Peyer's patch (tissue), 4 donors: ENCODE data around the gene SOX5. TPM values are rescaled to one million over a fixed set of nuclear protein-coding genes. Genes with fewer than 3 reads are reported as not detected.

ENCODE experiments used
- DNase-seq, 3 donors: peaks; one replicate each; pipeline ENCODE4 v3.0.0-alpha.2; 2017 to 2019
- H3K27ac ChIP-seq, 4 donors: fragments of 200-600 bp; sonication (generic); one replicate each; pipeline ENCODE4 v1.5.1; 2016 to 2019
- H3K27me3 ChIP-seq, 2 donors: fragments of 200-600 bp; sonication (generic); one replicate each; pipeline ENCODE4 v1.5.1; 2019
- H3K36me3 ChIP-seq, 3 donors: fragments of 200-600 bp; sonication (generic); one replicate each; pipeline ENCODE4 v1.5.1; 2016 to 2019
- H3K4me1 ChIP-seq, 4 donors: fragments of 200-600 bp; sonication (generic); one replicate each; pipeline ENCODE4 v1.5.1; 2016 to 2019
- H3K4me3 ChIP-seq, 4 donors: fragments of 200-600 bp; sonication (generic); 1 replicate in 3 of 4; 2 replicates in 1 of 4; pipeline ENCODE4 v1.5.1; 2016 to 2019; ENCODE audit warnings: mild to moderate bottlenecking in 1 of 4
- H3K9me3 ChIP-seq, 4 donors: fragments of 200-600 bp; sonication (generic); one replicate each; pipeline ENCODE4 v1.5.1; 2016 to 2019; ENCODE audit warnings: mild to moderate bottlenecking in 1 of 4
- POLR2A ChIP-seq, 2 donors: fragments of 450-650 bp; IDR thresholded peaks; one replicate each; pipeline ENCODE4 v1.5.1; 2017; ENCODE audit warnings: antibody characterized with exemption in 2 of 2, mild to moderate bottlenecking in 2 of 2, moderate library complexity in 2 of 2
- total RNA-seq, 4 donors: library from RNA; depleted of rRNA; stranded (reverse); fragments of >200 nt; gene quantifications; one replicate each; pipeline ENCODE4 v1.1.0, GENCODE V29; 2016
- TF ChIP-seq, protein P1 (sequence below), 6 experiments: fragments of 450-650 bp in 4 of 6; fragments of 200-600 bp in 2 of 6; sonication (generic) in 1 of 6; IDR thresholded peaks; one replicate each; pipeline ENCODE4 v1.5.1; 2017 to 2019; ENCODE audit warnings: antibody characterized with exemption in 6 of 6, mild to moderate bottlenecking in 3 of 6, moderate library complexity in 1 of 6

SOX5 gene
- total RNA-seq, 4 donors from 2014 or later, result 3.8 to 27.2 (median 11.6) TPM

GRCh38 chr12:23621900-23622299 lies 327.6 kb downstream of the SOX5 start:
- H3K27ac ChIP-seq, result no peak overlapping the region
- H3K36me3 ChIP-seq, result no peaks in the 10 kb centered on the region
- no peak for TF ChIP-seq POLR2A (IDR thresholded peaks at IDR 0.05)
- TF ChIP-seq, protein P1, sequence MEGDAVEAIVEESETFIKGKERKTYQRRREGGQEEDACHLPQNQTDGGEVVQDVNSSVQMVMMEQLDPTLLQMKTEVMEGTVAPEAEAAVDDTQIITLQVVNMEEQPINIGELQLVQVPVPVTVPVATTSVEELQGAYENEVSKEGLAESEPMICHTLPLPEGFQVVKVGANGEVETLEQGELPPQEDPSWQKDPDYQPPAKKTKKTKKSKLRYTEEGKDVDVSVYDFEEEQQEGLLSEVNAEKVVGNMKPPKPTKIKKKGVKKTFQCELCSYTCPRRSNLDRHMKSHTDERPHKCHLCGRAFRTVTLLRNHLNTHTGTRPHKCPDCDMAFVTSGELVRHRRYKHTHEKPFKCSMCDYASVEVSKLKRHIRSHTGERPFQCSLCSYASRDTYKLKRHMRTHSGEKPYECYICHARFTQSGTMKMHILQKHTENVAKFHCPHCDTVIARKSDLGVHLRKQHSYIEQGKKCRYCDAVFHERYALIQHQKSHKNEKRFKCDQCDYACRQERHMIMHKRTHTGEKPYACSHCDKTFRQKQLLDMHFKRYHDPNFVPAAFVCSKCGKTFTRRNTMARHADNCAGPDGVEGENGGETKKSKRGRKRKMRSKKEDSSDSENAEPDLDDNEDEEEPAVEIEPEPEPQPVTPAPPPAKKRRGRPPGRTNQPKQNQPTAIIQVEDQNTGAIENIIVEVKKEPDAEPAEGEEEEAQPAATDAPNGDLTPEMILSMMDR (IDR thresholded peaks at IDR 0.05), result no peak
- H3K27me3 ChIP-seq, result no peaks in the 10 kb centered on the region
- no peak overlapping the region for H3K4me3 ChIP-seq
- no peaks in the 10 kb centered on the region for H3K4me1 ChIP-seq
- H3K9me3 ChIP-seq, result no peaks in the 10 kb centered on the region
- DNase-seq, result no peak

- H3K27me3 ChIP-seq, result no peaks in the 10 kb centered on the region
- TF ChIP-seq, protein P1 (IDR thresholded peaks at IDR 0.05), result no peak
- TF ChIP-seq POLR2A (IDR thresholded peaks at IDR 0.05), result no peak
- no peak for DNase-seq
Measured at GRCh38 chr12:23618718-23619117, 330.8 kb downstream of the SOX5 start.

DNA sequence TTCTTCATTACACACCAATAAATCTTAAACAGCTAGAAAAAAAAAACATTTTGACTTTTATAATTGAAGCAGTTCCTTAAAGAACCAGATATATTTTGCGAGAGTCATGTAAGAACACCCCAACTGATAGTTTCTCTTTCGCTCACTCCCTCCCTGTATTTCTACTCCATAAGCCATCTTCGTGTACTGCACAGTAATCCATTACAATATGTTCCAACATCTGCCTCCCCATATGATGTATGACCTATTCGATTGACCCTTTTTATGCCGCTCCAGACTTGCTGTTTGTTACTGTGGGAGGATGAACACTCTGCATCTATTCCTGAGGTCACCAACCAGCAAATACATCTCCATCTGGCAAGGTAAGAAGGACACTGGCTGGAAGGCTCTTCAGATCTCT lies 331.7 kb downstream of the SOX5 start:
- Histone ChIP-seq H3K4me3 (no peak overlapping the region), H3K36me3 (no peaks in the 10 kb centered on the region), H3K4me1 (no peaks in the 10 kb centered on the region), H3K27ac (no peak overlapping the region), H3K9me3 (no peaks in the 10 kb centered on the region), H3K27me3 (no peaks in the 10 kb centered on the region)
- TF ChIP-seq POLR2A (IDR thresholded peaks at IDR 0.05), result no peak
- TF ChIP-seq, protein P1 (IDR thresholded peaks at IDR 0.05), result no peak
- no peak for DNase-seq

More at GRCh38 chr12:23618718-23619117, 330.8 kb downstream of the SOX5 start:
- Histone ChIP-seq H3K27ac (no peak overlapping the region), H3K4me3 (no peak overlapping the region), H3K9me3 (no peaks in the 10 kb centered on the region), H3K36me3 (no peaks in the 10 kb centered on the region), H3K4me1 (no peaks in the 10 kb centered on the region)

DNA sequence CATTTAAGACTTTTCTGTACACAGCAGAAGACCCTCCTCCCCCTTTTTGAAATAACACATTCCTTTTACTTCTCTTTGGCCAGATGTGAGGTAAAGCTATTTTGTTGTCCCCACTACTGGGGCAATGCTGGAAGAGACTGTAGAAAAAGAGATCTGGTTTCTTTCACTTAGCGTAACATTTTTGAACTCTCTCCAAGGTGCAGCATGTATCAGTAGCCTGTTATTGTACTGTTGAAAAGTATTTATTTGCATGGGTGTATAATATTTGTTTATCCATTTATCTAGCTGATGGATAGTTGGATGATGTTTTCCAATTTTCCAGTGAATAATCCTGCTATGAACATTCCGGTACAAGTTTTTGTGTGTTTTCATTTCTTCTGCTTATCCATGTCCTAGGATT lies 335.2 kb downstream of the SOX5 start:
- H3K9me3 ChIP-seq, result no peaks in the 10 kb centered on the region
- H3K36me3 ChIP-seq, result no peaks in the 10 kb centered on the region
- TF ChIP-seq, protein P1 (IDR thresholded peaks at IDR 0.05), result no peak
- TF ChIP-seq POLR2A (IDR thresholded peaks at IDR 0.05), result no peak
- DNase-seq, result no peak
- H3K27ac ChIP-seq, result no peak overlapping the region
- H3K4me1 ChIP-seq, result no peaks in the 10 kb centered on the region
- H3K27me3 ChIP-seq, result no peaks in the 10 kb centered on the region
- H3K4me3 ChIP-seq, result no peak overlapping the region

GRCh38 chr12:23611320-23611719 lies 338.1 kb downstream of the SOX5 start:
- H3K27me3 ChIP-seq, result no peaks in the 10 kb centered on the region
- no peaks in the 10 kb centered on the region for H3K36me3 ChIP-seq
- DNase-seq, result no peak
- H3K4me3 ChIP-seq, result no peak overlapping the region
- TF ChIP-seq, protein P1 (IDR thresholded peaks at IDR 0.05), result no peak
- no peak for TF ChIP-seq POLR2A (IDR thresholded peaks at IDR 0.05)
- H3K4me1 ChIP-seq, result no peaks in the 10 kb centered on the region
- H3K9me3 ChIP-seq, result no peaks in the 10 kb centered on the region
- no peak overlapping the region for H3K27ac ChIP-seq

DNA sequence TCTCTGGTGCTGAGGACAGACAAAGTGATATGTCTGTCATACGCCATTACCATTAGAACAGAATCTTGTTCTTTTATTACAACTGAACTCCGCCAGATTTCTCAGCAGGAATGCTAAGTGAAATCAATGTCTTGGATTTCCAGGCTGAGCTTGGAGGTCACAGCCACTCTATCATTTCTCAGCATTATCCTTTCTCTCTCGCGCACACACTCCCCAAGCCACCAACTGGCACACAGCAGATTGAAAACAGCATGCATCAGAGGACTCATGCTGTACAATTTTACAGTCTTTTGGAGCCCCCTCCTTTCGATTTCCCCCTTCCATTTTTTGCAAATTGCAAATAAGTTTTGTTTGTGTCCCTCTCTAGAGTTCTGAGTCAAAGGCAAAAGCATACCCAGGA lies 348.6 kb downstream of the SOX5 start:
- H3K4me3 ChIP-seq, result no peak overlapping the region
- TF ChIP-seq, protein P1 (IDR thresholded peaks at IDR 0.05), result no peak
- TF ChIP-seq POLR2A (IDR thresholded peaks at IDR 0.05), result no peak
- H3K27ac ChIP-seq, result no peak overlapping the region
- H3K9me3 ChIP-seq, result peaks cover 0 to 9% (median 0%) of the 10 kb centered on the region in 4 donors
- no peaks in the 10 kb centered on the region for H3K36me3 ChIP-seq
- H3K27me3 ChIP-seq, result no peaks in the 10 kb centered on the region
- H3K4me1 ChIP-seq, result no peaks in the 10 kb centered on the region
- DNase-seq, result no peak
